IMR-90 (cell line): ENCODE results near the gene MCF2L2. TPM values are rescaled to one million over a fixed set of nuclear protein-coding genes. Genes with fewer than 3 reads are reported as not detected.
"Not testable (repeated sequence)": the region's sequence is repeated elsewhere in the genome, so short reads cannot be mapped to it uniquely, and the experiment has no call there.

ENCODE experiments used
- ATAC-seq: fragments of 200-7000 bp; cut with Tn5 transposase; 2 replicates; pipeline ENCODE4 v1.9.1; 2020; ENCODE audit warnings: low read depth, mild to moderate bottlenecking, moderate library complexity
- BruUV-seq: library from RNA; stranded (reverse); fragments of 400-500 nt; replicated peaks from 2 replicates; lab custom pipeline; 2021; lab: Mats Ljungman, UMichigan
- CTCF ChIA-PET: fragments of 300-600 bp; formaldehyde crosslinking; extraction: SDS; loops from one replicate; lab custom pipeline; 2021; ENCODE audit warnings: antibody characterized with exemption; lab: Yijun Ruan, JAX
- POLR2A ChIA-PET: fragments of 300-600 bp; sonication (Branson Sonifier 250); formaldehyde crosslinking; loops from one replicate; lab custom pipeline; 2022; ENCODE audit warnings: antibody characterized with exemption; ENCODE audit not compliant: unreplicated experiment; lab: Charles Lee
- DNase-seq: peaks from one replicate; pipeline ENCODE4 v3.0.0; 2013
- H2AFZ ChIP-seq: replicated peaks from 2 replicates; pipeline ENCODE3; 2013; ENCODE audit warnings: low read length, mild to moderate bottlenecking; ENCODE audit not compliant: poor library complexity
- H2AK5ac ChIP-seq: 2 replicates; pipeline ENCODE4 v1.6.1; 2013; ENCODE audit warnings: low read depth, low read length, inconsistent platforms
- H2AK9ac ChIP-seq: replicated peaks from 2 replicates; pipeline ENCODE3; 2013; ENCODE audit warnings: mild to moderate bottlenecking, low read depth, low read length, moderate library complexity; ENCODE audit not compliant: poor library complexity
- H2BK120ac ChIP-seq: 2 replicates; pipeline ENCODE4 v1.6.1; 2013; ENCODE audit warnings: low read depth, low read length, inconsistent platforms
- H2BK15ac ChIP-seq: 3 replicates; pipeline ENCODE4 v1.6.1; 2013; ENCODE audit warnings: low read depth, low read length, inconsistent platforms
- H2BK20ac ChIP-seq: 2 replicates; pipeline ENCODE4 v1.6.1; 2013; ENCODE audit warnings: low read depth, mild to moderate bottlenecking, inconsistent platforms, low read length, moderate library complexity
- H2BK5ac ChIP-seq: 2 replicates; pipeline ENCODE4 v1.6.1; 2013; ENCODE audit warnings: mild to moderate bottlenecking, low read depth, low read length, inconsistent platforms; ENCODE audit not compliant: poor library complexity, severe bottlenecking
- H3K14ac ChIP-seq: replicated peaks from 2 replicates; pipeline ENCODE4 v1.6.1; 2013; ENCODE audit warnings: low read depth, low read length, inconsistent platforms
- H3K18ac ChIP-seq: 2 replicates; pipeline ENCODE4 v1.6.1; 2013; ENCODE audit warnings: low read depth, low read length, control low read depth
- H3K23ac ChIP-seq: 2 replicates; pipeline ENCODE4 v1.6.1; 2013; ENCODE audit warnings: low read depth, low read length, inconsistent platforms
- H3K27ac ChIP-seq: 2 replicates; pipeline ENCODE4 v1.5.1; 2013; ENCODE audit warnings: mild to moderate bottlenecking, control low read depth, low read length; ENCODE audit not compliant: insufficient read depth
- H3K27me3 ChIP-seq: 2 replicates; pipeline ENCODE4 v1.6.1; 2013; ENCODE audit warnings: low read length; ENCODE audit not compliant: control insufficient read depth, insufficient read depth
- H3K36me3 ChIP-seq: 2 replicates; pipeline ENCODE4 v1.6.1; 2013; ENCODE audit warnings: low read length, mixed read lengths; ENCODE audit not compliant: control insufficient read depth, insufficient read depth
- H3K4ac ChIP-seq: 2 replicates; pipeline ENCODE4 v1.6.1; 2013; ENCODE audit warnings: low read depth, low read length, inconsistent platforms
- H3K4me1 ChIP-seq: 2 replicates; pipeline ENCODE4 v1.6.1; 2013; ENCODE audit warnings: low read length, mixed read lengths; ENCODE audit not compliant: control insufficient read depth, insufficient read depth
- H3K4me2 ChIP-seq: 2 replicates; pipeline ENCODE4 v1.6.1; 2013; ENCODE audit warnings: low read depth, mild to moderate bottlenecking, control low read depth, low read length, moderate library complexity
- H3K4me3 ChIP-seq: 2 replicates; pipeline ENCODE4 v1.5.1; 2013; ENCODE audit warnings: low read depth, mild to moderate bottlenecking, control low read depth, low read length, moderate library complexity; ENCODE audit not compliant: insufficient read depth
- H3K56ac ChIP-seq: 2 replicates; pipeline ENCODE4 v1.6.1; 2013; ENCODE audit warnings: low read length, inconsistent platforms; ENCODE audit not compliant: insufficient read depth; ENCODE audit errors: extremely low read depth
- H3K79me1 ChIP-seq, 2 experiments: 2 replicates each; pipeline ENCODE4 v1.6.1; 2013; ENCODE audit warnings: low read length in 2 of 2, inconsistent platforms in 1 of 2, low read depth in 1 of 2
- H3K9ac ChIP-seq: 2 replicates; pipeline ENCODE4 v1.6.1; 2013; ENCODE audit warnings: low read depth, low read length, control low read depth
- H3K9me1 ChIP-seq: 2 replicates; pipeline ENCODE4 v1.6.1; 2013; ENCODE audit warnings: low read length, inconsistent platforms; ENCODE audit not compliant: insufficient read depth
- H3K9me3 ChIP-seq: 2 replicates; pipeline ENCODE4 v1.6.1; 2013; ENCODE audit warnings: low read length; ENCODE audit not compliant: control insufficient read depth, insufficient read depth
- H4K20me1 ChIP-seq: 2 replicates; pipeline ENCODE4 v1.6.1; 2013; ENCODE audit warnings: low read length, inconsistent platforms; ENCODE audit not compliant: insufficient read depth
- H4K5ac ChIP-seq: 2 replicates; pipeline ENCODE4 v1.6.1; 2013; ENCODE audit warnings: mild to moderate bottlenecking, low read depth, low read length, control low read depth
- H4K8ac ChIP-seq, 2 experiments: 2 replicates each; pipeline ENCODE4 v1.6.1; 2013; ENCODE audit warnings: low read depth in 2 of 2, low read length in 2 of 2, control low read depth in 1 of 2, inconsistent platforms in 1 of 2
- H4K91ac ChIP-seq: 2 replicates; pipeline ENCODE4 v1.6.1; 2013; ENCODE audit warnings: low read depth, low read length, inconsistent platforms; ENCODE audit not compliant: insufficient read depth
- WGBS, 2 experiments: methylation state at CpG; one replicate each; pipeline versions ENCODE4 v1.1.5 to v1.1.7; 2013; ENCODE audit warnings: missing lambda C conversion rate in 2 of 2; ENCODE audit not compliant: insufficient read length in 1 of 2; ENCODE audit errors: extremely low coverage in 2 of 2; 5-methylcytosine and 5-hydroxymethylcytosine counted together
- dilution Hi-C: fragments of 300-500 bp; cut with HindIII; formaldehyde crosslinking; loops from one replicate; pipeline ENCODE4 v1.14.3; 2018; ENCODE audit warnings: low sequenced_read_pairs; ENCODE audit not compliant: unreplicated experiment
- in situ Hi-C: fragments of 300-500 bp; cut with MboI; formaldehyde crosslinking; loops from 3 replicates; pipeline ENCODE4 v1.14.3; 2019; ENCODE audit warnings: low sequenced_read_pairs, inconsistent platforms, mixed read lengths
- intact Hi-C: fragments of 100-400 bp; cut with micrococcal nuclease; formaldehyde crosslinking; loops from 2 replicates; pipeline ENCODE4 v1.10.0; 2022
- polyA plus RNA-seq, 3 experiments: library from polyadenylated mRNA; depleted of rRNA; stranded (reverse); fragments of >200 nt; gene quantifications; 2 replicates each; pipeline ENCODE4 v1.2.3, GENCODE V29; 2012; ENCODE audit warnings: low replicate concordance in 1 of 3
- total RNA-seq: library from RNA; depleted of rRNA; stranded (reverse); fragments of >200 nt; gene quantifications from 2 replicates; pipeline ENCODE4 v1.2.3, GENCODE V29; 2012

The MCF2L2 gene
- total and polyA plus RNA-seq, 2 of the 4 experiments (the other 2 are of a cell fraction), result under 0.01 TPM; not detected in 1

GRCh38 chr3:183440521-183440920, 12.1 kb upstream of the MCF2L2 start:
- H2AK5ac ChIP-seq, intact Hi-C loops, H4K8ac ChIP-seq, H3K56ac ChIP-seq, dilution Hi-C loops, H3K36me3 ChIP-seq, H3K4me2 ChIP-seq, BruUV-seq, H2AFZ ChIP-seq, in situ Hi-C loops, H3K27ac ChIP-seq, ATAC-seq, H2AK9ac ChIP-seq, H3K9ac ChIP-seq, H2BK20ac ChIP-seq, H3K4me1 ChIP-seq, H2BK5ac ChIP-seq, H4K91ac ChIP-seq, H4K20me1 ChIP-seq, POLR2A ChIA-PET, DNase-seq, H3K18ac ChIP-seq, H3K9me1 ChIP-seq, H2BK15ac ChIP-seq, H3K23ac ChIP-seq, H4K5ac ChIP-seq, H2BK120ac ChIP-seq, H3K14ac ChIP-seq, H3K9me3 ChIP-seq, H3K79me1 ChIP-seq, H3K4me3 ChIP-seq, H3K4ac ChIP-seq, CTCF ChIA-PET: not testable (repeated sequence)
- WGBS, 2 experiments, result no CpG with 5 or more reads among the region's 3 CpGs
- H3K27me3 ChIP-seq, result peaks cover 26% of the 10 kb centered on the region
